HepG2 (cell line): Measurements from ENCODE around the gene CYP11A1. TPM values are rescaled to one million over a fixed set of nuclear protein-coding genes. Genes with fewer than 3 reads are reported as not detected.

Experiments
- TOE1 ChIP-seq: sonication (generic); formaldehyde crosslinking; IDR thresholded peaks from 2 replicates; pipeline ENCODE4 v1.4.0; 2020; ENCODE audit warnings: mild to moderate bottlenecking, missing genetic modification reagents
- ZC3H4 ChIP-seq: sonication (generic); formaldehyde crosslinking; IDR thresholded peaks from 2 replicates; pipeline ENCODE4 v1.4.0; 2020; ENCODE audit warnings: missing genetic modification reagents, borderline replicate concordance
- ZNF776 ChIP-seq: sonication (generic); formaldehyde crosslinking; IDR thresholded peaks from 2 replicates; pipeline ENCODE4 v1.4.0; 2020; ENCODE audit warnings: mild to moderate bottlenecking, missing genetic modification reagents
- polyA plus RNA-seq, 8 experiments: library from polyadenylated mRNA; depleted of rRNA in 3 of 8; stranded (reverse) in 7 of 8; unstranded in 1 of 8; fragments of >200 nt; fragmentation: Illumina TruSeq in 4 of 8; extraction: Trizol in 4 of 8; gene quantifications; 2 replicates each; pipeline versions ENCODE4 v1.2.1 to v1.2.3, GENCODE V29; 2011 to 2016; ENCODE audit warnings: low read depth in 4 of 8, missing spikeins in 1 of 8, mixed read lengths in 1 of 8; ENCODE audit not compliant: insufficient read depth in 1 of 8
- total RNA-seq, 5 experiments: library from RNA; depleted of rRNA; stranded (reverse); fragments of >200 nt; fragmentation: Illumina TruSeq; extraction: Trizol; gene quantifications; 2 replicates each; pipeline ENCODE4 v1.2.3, GENCODE V29; 2016; ENCODE audit warnings: low read depth in 1 of 5
- TF ChIP-seq, protein P1 (sequence below): sonication (generic); formaldehyde crosslinking; IDR thresholded peaks from one replicate; pipeline ENCODE4 v1.5.1; 2020; ENCODE audit warnings: mild to moderate bottlenecking, missing genetic modification reagents; ENCODE audit errors: not compliant biosample characterization

CYP11A1 gene
- total and polyA plus RNA-seq, 2 of the 13 experiments (the other 11 are each of a cell fraction or from before 2014, with no cell fraction given) = 0.66 to 0.92 TPM

DNA sequence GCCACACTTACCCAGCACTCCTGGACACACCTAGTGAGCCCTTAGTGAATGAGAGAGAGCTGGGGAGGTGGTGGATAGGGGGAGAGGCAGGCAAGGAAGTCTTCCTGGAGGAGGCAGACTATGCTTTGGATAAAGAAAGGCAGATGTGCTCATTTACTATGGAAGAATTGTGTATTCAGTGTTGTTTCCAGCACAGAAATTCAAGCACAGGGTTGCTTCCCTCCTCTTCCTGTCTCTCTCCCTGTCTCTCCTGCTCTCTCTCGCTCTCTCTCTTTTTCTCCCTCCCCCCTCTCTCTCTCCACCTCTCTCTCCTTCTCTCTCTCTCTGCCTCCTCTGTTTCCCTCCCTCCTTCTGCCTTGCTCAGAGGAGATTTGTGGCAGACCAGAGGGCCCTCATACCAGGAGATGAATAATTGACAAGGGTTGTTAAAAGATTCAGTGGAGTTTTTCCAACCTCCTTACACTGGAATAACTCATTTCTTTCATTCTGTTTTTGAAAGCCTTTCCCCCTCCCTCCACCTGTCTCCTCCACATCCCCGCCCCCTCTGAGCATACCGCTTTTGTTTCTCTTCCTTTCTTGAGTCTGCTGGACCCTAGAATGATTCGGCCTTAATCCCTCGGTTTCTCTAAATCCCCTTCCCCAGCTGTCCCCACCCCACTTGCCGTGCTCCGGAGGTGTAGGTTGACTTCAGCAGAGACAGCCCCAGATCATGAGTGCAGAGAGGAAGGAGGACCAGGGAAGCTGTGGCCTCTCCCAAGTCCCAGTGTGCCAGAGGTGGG is 65.7 kb downstream of the CYP11A1 start (continued):
- TF ChIP-seq, protein P1, sequence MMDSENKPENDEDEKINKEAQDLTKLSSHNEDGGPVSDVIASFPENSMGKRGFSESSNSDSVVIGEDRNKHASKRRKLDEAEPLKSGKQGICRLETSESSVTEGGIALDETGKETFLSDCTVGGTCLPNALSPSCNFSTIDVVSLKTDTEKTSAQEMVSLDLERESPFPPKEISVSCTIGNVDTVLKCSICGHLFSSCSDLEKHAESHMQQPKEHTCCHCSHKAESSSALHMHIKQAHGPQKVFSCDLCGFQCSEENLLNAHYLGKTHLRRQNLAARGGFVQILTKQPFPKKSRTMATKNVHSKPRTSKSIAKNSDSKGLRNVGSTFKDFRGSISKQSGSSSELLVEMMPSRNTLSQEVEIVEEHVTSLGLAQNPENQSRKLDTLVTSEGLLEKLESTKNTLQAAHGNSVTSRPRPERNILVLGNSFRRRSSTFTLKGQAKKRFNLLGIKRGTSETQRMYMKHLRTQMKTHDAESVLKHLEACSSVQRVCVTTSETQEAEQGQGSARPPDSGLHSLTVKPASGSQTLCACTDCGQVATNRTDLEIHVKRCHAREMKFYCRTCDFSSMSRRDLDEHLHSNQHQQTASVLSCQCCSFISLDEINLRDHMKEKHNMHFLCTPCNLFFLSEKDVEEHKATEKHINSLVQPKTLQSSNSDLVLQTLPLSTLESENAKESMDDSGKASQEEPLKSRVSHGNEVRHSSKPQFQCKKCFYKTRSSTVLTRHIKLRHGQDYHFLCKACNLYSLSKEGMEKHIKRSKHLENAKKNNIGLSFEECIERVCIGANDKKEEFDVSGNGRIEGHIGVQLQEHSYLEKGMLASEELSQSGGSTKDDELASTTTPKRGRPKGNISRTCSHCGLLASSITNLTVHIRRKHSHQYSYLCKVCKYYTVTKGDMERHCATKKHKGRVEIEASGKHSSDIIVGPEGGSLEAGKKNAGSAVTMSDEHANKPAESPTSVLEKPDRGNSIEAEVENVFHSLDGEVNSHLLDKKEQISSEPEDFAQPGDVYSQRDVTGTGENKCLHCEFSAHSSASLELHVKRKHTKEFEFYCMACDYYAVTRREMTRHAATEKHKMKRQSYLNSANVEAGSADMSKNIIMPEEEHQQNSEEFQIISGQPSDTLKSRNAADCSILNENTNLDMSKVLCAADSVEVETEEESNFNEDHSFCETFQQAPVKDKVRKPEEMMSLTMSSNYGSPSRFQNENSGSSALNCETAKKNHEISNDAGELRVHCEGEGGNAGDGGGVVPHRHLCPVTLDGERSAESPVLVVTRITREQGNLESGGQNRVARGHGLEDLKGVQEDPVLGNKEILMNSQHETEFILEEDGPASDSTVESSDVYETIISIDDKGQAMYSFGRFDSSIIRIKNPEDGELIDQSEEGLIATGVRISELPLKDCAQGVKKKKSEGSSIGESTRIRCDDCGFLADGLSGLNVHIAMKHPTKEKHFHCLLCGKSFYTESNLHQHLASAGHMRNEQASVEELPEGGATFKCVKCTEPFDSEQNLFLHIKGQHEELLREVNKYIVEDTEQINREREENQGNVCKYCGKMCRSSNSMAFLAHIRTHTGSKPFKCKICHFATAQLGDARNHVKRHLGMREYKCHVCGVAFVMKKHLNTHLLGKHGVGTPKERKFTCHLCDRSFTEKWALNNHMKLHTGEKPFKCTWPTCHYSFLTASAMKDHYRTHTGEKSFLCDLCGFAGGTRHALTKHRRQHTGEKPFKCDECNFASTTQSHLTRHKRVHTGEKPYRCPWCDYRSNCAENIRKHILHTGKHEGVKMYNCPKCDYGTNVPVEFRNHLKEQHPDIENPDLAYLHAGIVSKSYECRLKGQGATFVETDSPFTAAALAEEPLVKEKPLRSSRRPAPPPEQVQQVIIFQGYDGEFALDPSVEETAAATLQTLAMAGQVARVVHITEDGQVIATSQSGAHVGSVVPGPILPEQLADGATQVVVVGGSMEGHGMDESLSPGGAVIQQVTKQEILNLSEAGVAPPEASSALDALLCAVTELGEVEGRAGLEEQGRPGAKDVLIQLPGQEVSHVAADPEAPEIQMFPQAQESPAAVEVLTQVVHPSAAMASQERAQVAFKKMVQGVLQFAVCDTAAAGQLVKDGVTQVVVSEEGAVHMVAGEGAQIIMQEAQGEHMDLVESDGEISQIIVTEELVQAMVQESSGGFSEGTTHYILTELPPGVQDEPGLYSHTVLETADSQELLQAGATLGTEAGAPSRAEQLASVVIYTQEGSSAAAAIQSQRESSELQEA (CRISPR knock-in tag) = no peak
- TF ChIP-seq ZNF776 (CRISPR knock-in tag) = no peak
- TF ChIP-seq TOE1 = no peak
- TF ChIP-seq ZC3H4 = no peak
- TF ChIP-seq, all 625 proteins: peak for 0
